ENCODE data around the gene APOBEC4.
"Not testable (repeated sequence)": the region's sequence is repeated elsewhere in the genome, so short reads cannot be mapped to it uniquely, and the experiment has no call there.

APOBEC4 gene

GRCh38 chr1:183685112-183685713, 32.1 kb upstream of the APOBEC4 start:
- peak; percentile 76 for TF ChIP-seq CTCF (conservative IDR thresholded peaks at IDR 0.05; ENCODE audit: low read length)
- H3K4me3 ChIP-seq (ENCODE audit: low read length) = no peak overlapping the region
- DNase-seq (ENCODE audit: low read depth) = peak; percentile 60

GRCh38 chr1:183679363-183679762, 26.2 kb upstream of the APOBEC4 start:
- not testable (repeated sequence) for DNase-seq (ENCODE audit: low read depth); H3K4me3 ChIP-seq (ENCODE audit: low read length)

- TF ChIP-seq CTCF (conservative IDR thresholded peaks at IDR 0.05; ENCODE audit: low read length) = no peak
- DNase-seq (ENCODE audit: low read depth) = no peak
- no peak overlapping the region for H3K4me3 ChIP-seq (ENCODE audit: low read length)
Observed at GRCh38 chr1:183678819-183679218, 25.7 kb upstream of the APOBEC4 start.

- DNase-seq (ENCODE audit: low read depth) = peak; percentile 63
- H3K4me3 ChIP-seq (ENCODE audit: low read length) = no peak overlapping the region
- TF ChIP-seq CTCF (conservative IDR thresholded peaks at IDR 0.05; ENCODE audit: low read length) = no peak
Observed at GRCh38 chr1:183676586-183677189, 23.6 kb upstream of the APOBEC4 start.

- no peak for DNase-seq (ENCODE audit: low read depth)
- H3K4me3 ChIP-seq (ENCODE audit: low read length) = no peak overlapping the region
- TF ChIP-seq CTCF (conservative IDR thresholded peaks at IDR 0.05; ENCODE audit: low read length) = no peak
Observed at GRCh38 chr1:183675883-183676585, 22.9 kb upstream of the APOBEC4 start.

- no peak for DNase-seq (ENCODE audit: low read depth)
- H3K4me3 ChIP-seq (ENCODE audit: low read length) = no peak overlapping the region
- no peak for TF ChIP-seq CTCF (conservative IDR thresholded peaks at IDR 0.05; ENCODE audit: low read length)
Observed at GRCh38 chr1:183675381-183675780, 22.3 kb upstream of the APOBEC4 start.

- H3K4me3 ChIP-seq (ENCODE audit: low read length) = no peak overlapping the region
- no peak for DNase-seq (ENCODE audit: low read depth)
- TF ChIP-seq CTCF (conservative IDR thresholded peaks at IDR 0.05; ENCODE audit: low read length) = no peak
Observed at GRCh38 chr1:183674886-183675285, 21.8 kb upstream of the APOBEC4 start.
